OCI-M2 (cell line): ENCODE results near the gene GNB1.

Experiments used
- DNase-seq: peaks from one replicate; lab custom pipeline; 2025; ENCODE audit not compliant: unreplicated experiment; lab: John Stamatoyannopoulos, UW

The GNB1 gene

GRCh38 chr1:1910651-1911331, 19.9 kb upstream of the GNB1 start:
- DNase-seq: no peak

- DNase-seq: no peak
Measured at GRCh38 chr1:1910033-1910465, 19.2 kb upstream of the GNB1 start.

- DNase-seq: no peak
Measured at GRCh38 chr1:1908506-1908791, 17.6 kb upstream of the GNB1 start.

- no peak for DNase-seq
Measured at GRCh38 chr1:1907098-1907736, 16.3 kb upstream of the GNB1 start.

- DNase-seq: no peak
Measured at GRCh38 chr1:1906185-1907097, 15.6 kb upstream of the GNB1 start.

- DNase-seq: no peak
Measured at GRCh38 chr1:1903224-1903623, 12.3 kb upstream of the GNB1 start.

- no peak for DNase-seq
Measured at GRCh38 chr1:1901641-1902294, 10.9 kb upstream of the GNB1 start.

GRCh38 chr1:1900883-1901640, 10.2 kb upstream of the GNB1 start:
- DNase-seq: no peak

- DNase-seq: no peak
Measured at GRCh38 chr1:1899967-1900327, 9.1 kb upstream of the GNB1 start.

- no peak for DNase-seq
Measured at GRCh38 chr1:1899266-1899966, 8.5 kb upstream of the GNB1 start.

- no peak for DNase-seq
Measured at GRCh38 chr1:1898246-1898933, 7.5 kb upstream of the GNB1 start.

GRCh38 chr1:1895456-1896336, 4.8 kb upstream of the GNB1 start:
- no peak for DNase-seq

GRCh38 chr1:1895060-1895418, 4.2 kb upstream of the GNB1 start:
- no peak for DNase-seq

GRCh38 chr1:1894354-1895059, 3.6 kb upstream of the GNB1 start:
- no peak for DNase-seq

GRCh38 chr1:1893997-1894353, 3.1 kb upstream of the GNB1 start:
- no peak for DNase-seq

- no peak for DNase-seq
Measured at GRCh38 chr1:1893291-1893985, 2.6 kb upstream of the GNB1 start.

GRCh38 chr1:1892763-1893120, 1.9 kb upstream of the GNB1 start:
- DNase-seq: no peak
